HepG2 (cell line): ENCODE data around the gene THOC7. TPM values are rescaled to one million over a fixed set of nuclear protein-coding genes. Genes with fewer than 3 reads are reported as not detected.
A peak's percentile ranks its signal among the peaks of the same experiment; 100 is the strongest.

Experiments used
- ATAC-seq: fragments of 200-7000 bp; cut with Tn5 transposase; 3 replicates; pipeline ENCODE4 v1.9.1; 2020; ENCODE audit warnings: mild to moderate bottlenecking, moderate library complexity
- BruUV-seq: library from RNA; stranded (reverse); fragments of 400-500 nt; replicated peaks from 2 replicates; lab custom pipeline; 2021; lab: Mats Ljungman, UMichigan
- CTCF ChIA-PET: fragments of 300-600 bp; formaldehyde crosslinking; extraction: SDS; loops from one replicate; lab custom pipeline; 2021; ENCODE audit warnings: low total read pairs, inconsistent platforms, low intra/inter-chr PET ratio; lab: Yijun Ruan, JAX
- POLR2A ChIA-PET: fragments of 350-600 bp; sonication (Branson Sonifier 250); formaldehyde crosslinking; loops from one replicate; lab custom pipeline; 2020; ENCODE audit warnings: antibody characterized with exemption, inconsistent platforms; lab: Yijun Ruan, JAX
- DNase-seq: peaks from one replicate; pipeline ENCODE4 v3.0.0-alpha.2; 2015; ENCODE audit warnings: low spot score
- FAIRE-seq: peaks from 3 replicates; lab custom pipeline; 2011; peaks lifted over from hg19 to GRCh38; lab: Jason Lieb, UNC
- H2AFZ ChIP-seq: one replicate; pipeline ENCODE4 v1.6.1; 2011; ENCODE audit warnings: low read length, inconsistent platforms
- H3K27ac ChIP-seq: fragments of 300-600 bp; 3 replicates; pipeline ENCODE4 v1.8.0; 2011; ENCODE audit warnings: mixed run types, mild to moderate bottlenecking, mixed read lengths, low read length, inconsistent platforms; ENCODE audit not compliant: insufficient read depth; ENCODE audit errors: extremely low read length
- H3K27me3 ChIP-seq, 2 experiments: fragments of 200-600 bp in 1 of 2; 2 replicates in 1 of 2; 3 replicates in 1 of 2; pipeline versions ENCODE4 v1.6.0 to v1.8.0; 2011; ENCODE audit warnings: low read length in 2 of 2, mild to moderate bottlenecking in 2 of 2, moderate library complexity in 2 of 2, inconsistent platforms in 1 of 2; ENCODE audit not compliant: insufficient read depth in 2 of 2, control insufficient read depth in 1 of 2
- H3K36me3 ChIP-seq, 2 experiments: fragments of 200-600 bp in 1 of 2; replicated peaks in 1 of 2; 2 replicates in 1 of 2; 3 replicates in 1 of 2; pipeline versions ENCODE4 v1.5.1 to v1.8.0; 2011; ENCODE audit warnings: low read length in 2 of 2, inconsistent platforms in 1 of 2; ENCODE audit not compliant: insufficient read depth in 2 of 2, control insufficient read depth in 1 of 2
- H3K4me1 ChIP-seq: 2 replicates; pipeline ENCODE4 v1.5.1; 2012; ENCODE audit warnings: low read length, inconsistent platforms; ENCODE audit not compliant: insufficient read depth
- H3K4me2 ChIP-seq: 2 replicates; pipeline ENCODE4 v1.6.0; 2011; ENCODE audit warnings: low read depth, low read length, inconsistent platforms
- H3K4me3 ChIP-seq, 3 experiments: fragments of 200-600 bp in 1 of 3; sonication (generic), shearing (Covaris generic) in 1 of 3; replicated peaks in 1 of 3; 2 replicates each; pipeline ENCODE4 v1.5.1; 2011 to 2016; ENCODE audit warnings: low read length in 3 of 3, inconsistent platforms in 2 of 3, low read depth in 2 of 3, mild to moderate bottlenecking in 2 of 3, control low read depth in 1 of 3, mixed read lengths in 1 of 3; ENCODE audit not compliant: insufficient read depth in 1 of 3
- H3K79me2 ChIP-seq: one replicate; pipeline ENCODE4 v1.6.1; 2011; ENCODE audit warnings: low read length, inconsistent platforms; ENCODE audit not compliant: insufficient read depth
- H3K9ac ChIP-seq: 2 replicates; pipeline ENCODE4 v1.6.0; 2011; ENCODE audit warnings: mild to moderate bottlenecking, low read depth, low read length, inconsistent platforms; ENCODE audit not compliant: insufficient read depth
- H3K9me3 ChIP-seq: 2 replicates; pipeline ENCODE4 v1.5.1; 2012; ENCODE audit warnings: mild to moderate bottlenecking, low read length
- H4K20me1 ChIP-seq: 2 replicates; pipeline ENCODE4 v1.6.0; 2011; ENCODE audit warnings: inconsistent platforms, mild to moderate bottlenecking, low read length, moderate library complexity; ENCODE audit not compliant: insufficient read depth
- ADNP ChIP-seq: sonication (generic); formaldehyde crosslinking; IDR thresholded peaks from 2 replicates; pipeline ENCODE4 v1.4.0; 2020; ENCODE audit warnings: missing genetic modification reagents
- ATF6 ChIP-seq: sonication (generic); formaldehyde crosslinking; conservative IDR thresholded peaks from 2 replicates; pipeline ENCODE4 v1.4.0; 2020; ENCODE audit warnings: missing genetic modification reagents
- CENPT ChIP-seq: sonication (generic); formaldehyde crosslinking; IDR thresholded peaks from 2 replicates; pipeline ENCODE4 v1.8.0; 2022; ENCODE audit warnings: low read depth, mild to moderate bottlenecking, moderate library complexity, missing genetic modification reagents
- HINFP ChIP-seq: sonication (generic); formaldehyde crosslinking; IDR thresholded peaks from 2 replicates; pipeline ENCODE4 v1.4.0; 2020; ENCODE audit warnings: low read depth, mild to moderate bottlenecking, missing genetic modification reagents
- KMT2B ChIP-seq: IDR thresholded peaks from 2 replicates; pipeline ENCODE4 v1.6.1; 2016; ENCODE audit warnings: missing genetic modification reagents, missing compliant biosample characterization
- NFE2L1 ChIP-seq: sonication (generic); formaldehyde crosslinking; IDR thresholded peaks from 2 replicates; pipeline ENCODE4 v1.4.0; 2020; ENCODE audit warnings: missing genetic modification reagents, mild to moderate bottlenecking, borderline replicate concordance
- NFYB ChIP-seq: sonication (generic); formaldehyde crosslinking; IDR thresholded peaks from 2 replicates; pipeline ENCODE4 v1.4.0; 2020; ENCODE audit warnings: missing genetic modification reagents
- PHF21A ChIP-seq: sonication (generic); formaldehyde crosslinking; IDR thresholded peaks from 2 replicates; pipeline ENCODE4 v1.5.0; 2020; ENCODE audit warnings: mild to moderate bottlenecking, missing genetic modification reagents
- SAP130 ChIP-seq: IDR thresholded peaks from 2 replicates; pipeline ENCODE4 v1.6.1; 2016; ENCODE audit warnings: low read depth
- SNRNP70 ChIP-seq: fragments of 200-400 bp; formaldehyde crosslinking; IDR thresholded peaks from 2 replicates; pipeline ENCODE4 v1.6.1; 2017; ENCODE audit warnings: mild to moderate bottlenecking, low read depth, low read length, moderate library complexity
- THRA ChIP-seq: sonication (generic); formaldehyde crosslinking; IDR thresholded peaks from 2 replicates; pipeline ENCODE4 v1.4.0; 2020; ENCODE audit warnings: missing genetic modification reagents, borderline replicate concordance
- YEATS4 ChIP-seq: sonication (generic); formaldehyde crosslinking; IDR thresholded peaks from 2 replicates; pipeline ENCODE4 v1.4.0; 2020; ENCODE audit warnings: missing genetic modification reagents, borderline replicate concordance
- ZNF512 ChIP-seq: sonication (generic); formaldehyde crosslinking; IDR thresholded peaks from 2 replicates; pipeline ENCODE4 v1.4.0; 2020; ENCODE audit warnings: mild to moderate bottlenecking, missing genetic modification reagents
- WGBS: methylation state at CpG from one replicate; pipeline ENCODE4 v1.1.6; 2017; ENCODE audit warnings: low lambda C conversion rate; 5-methylcytosine and 5-hydroxymethylcytosine counted together
- in situ Hi-C: cut with HindIII; loops from 2 replicates; pipeline ENCODE4 v1.10.0; 2017; ENCODE audit warnings: low pct_unique_long_range_greater_than_20kb; ENCODE audit not compliant: extremely low pct_ligation_motif_present
- intact Hi-C: fragments of 100-400 bp; cut with micrococcal nuclease; formaldehyde crosslinking; loops from one replicate; pipeline ENCODE4 v1.10.0; 2022; ENCODE audit not compliant: unreplicated experiment
- polyA plus RNA-seq, 8 experiments: library from polyadenylated mRNA; depleted of rRNA in 3 of 8; stranded (reverse) in 7 of 8; unstranded in 1 of 8; fragments of >200 nt; fragmentation: Illumina TruSeq in 4 of 8; extraction: Trizol in 4 of 8; gene quantifications; 2 replicates each; pipeline versions ENCODE4 v1.2.1 to v1.2.3, GENCODE V29; 2011 to 2016; ENCODE audit warnings: low read depth in 4 of 8, missing spikeins in 1 of 8, mixed read lengths in 1 of 8; ENCODE audit not compliant: insufficient read depth in 1 of 8
- total RNA-seq, 5 experiments: library from RNA; depleted of rRNA; stranded (reverse); fragments of >200 nt; fragmentation: Illumina TruSeq; extraction: Trizol; gene quantifications; 2 replicates each; pipeline ENCODE4 v1.2.3, GENCODE V29; 2016; ENCODE audit warnings: low read depth in 1 of 5
- TF ChIP-seq, protein P1 (sequence below): IDR thresholded peaks from 2 replicates; pipeline ENCODE4 v1.6.1; 2012; ENCODE audit warnings: low read depth, low read length, improper control_type of control experiment

Gene THOC7
- total and polyA plus RNA-seq, 2 of the 13 experiments (the other 11 are each of a cell fraction or from before 2014, with no cell fraction given) = 32.8 to 63.5 TPM

GRCh38 chr3:63911873-63912767 lies 48.5 kb upstream of the THOC7 start, which contains the start of gene SCAANT1:
TSS of gene SCAANT1 (minus strand) at chr3:63912383.
- Histone ChIP-seq H3K27me3 (no peaks in the 10 kb centered on the region), H3K9me3 (no peaks in the 10 kb centered on the region), H3K4me2 (peak within 1 kb of the TSS; percentile 92), H4K20me1 (no peaks in the 10 kb centered on the region), H3K9ac (peak within 1 kb of the TSS; percentile 94), H3K4me3 (peak within 1 kb of the TSS; percentile 61 to 79 (median 61)), H2AFZ (no peak within 1 kb of the TSS), H3K36me3 (peaks cover 2 to 4% of the 10 kb centered on the region in 2 experiments; a peak in 4 of 5 replicates), H3K27ac (peak within 1 kb of the TSS; percentile 98), H3K4me1 (peaks cover 36% of the 10 kb centered on the region), H3K79me2 (peaks cover 28% of the 10 kb centered on the region)
- POLR2A ChIA-PET = interaction anchor here (0.6 to 2.0 kb wide), 10 partner anchors 16 to 64 kb away, joined by 3 to 11 read pairs (median 6); partner anchors contain the start of genes ATXN7 and THOC7
- peak; percentile 81 for DNase-seq
- intact Hi-C loops (loop anchor here (2.0 to 5.0 kb wide), 2 partner anchors 47 to 50 kb away; no protein-coding TSS in a partner anchor), in situ Hi-C loops (loop anchor here (5.0 to 10.0 kb wide), 2 partner anchors 47 to 80 kb away; partner anchors contain the start of genes ATXN7 and THOC7)
- ATAC-seq = peak; percentile 94
- WGBS = 2% methylated on average over 22 of the region's 115 CpGs
- BruUV-seq = no TSS peak
- CTCF ChIA-PET = no interaction called here
- no peak for FAIRE-seq
- TF ChIP-seq ZNF512 (CRISPR knock-in tag) (no peak), HINFP (CRISPR knock-in tag) (peak; percentile 77; the same call in 1 of the 2 replicates), SAP130 (peak; percentile 87), THRA (CRISPR knock-in tag) (no peak), NFYB (peak; percentile 15; the same call in 1 of the 2 replicates), ATF6 (no peak), KMT2B (peak; percentile 84), NFE2L1 (no peak), YEATS4 (CRISPR knock-in tag) (peak; percentile 50; the same call in 1 of the 2 replicates), ADNP (no peak), CENPT (CRISPR knock-in tag) (no peak), SNRNP70 (no peak), PHF21A (CRISPR knock-in tag) (0 out of 2 replicates have a peak, but pooled peaks have one; percentile 44)
- TF ChIP-seq, protein P1, sequence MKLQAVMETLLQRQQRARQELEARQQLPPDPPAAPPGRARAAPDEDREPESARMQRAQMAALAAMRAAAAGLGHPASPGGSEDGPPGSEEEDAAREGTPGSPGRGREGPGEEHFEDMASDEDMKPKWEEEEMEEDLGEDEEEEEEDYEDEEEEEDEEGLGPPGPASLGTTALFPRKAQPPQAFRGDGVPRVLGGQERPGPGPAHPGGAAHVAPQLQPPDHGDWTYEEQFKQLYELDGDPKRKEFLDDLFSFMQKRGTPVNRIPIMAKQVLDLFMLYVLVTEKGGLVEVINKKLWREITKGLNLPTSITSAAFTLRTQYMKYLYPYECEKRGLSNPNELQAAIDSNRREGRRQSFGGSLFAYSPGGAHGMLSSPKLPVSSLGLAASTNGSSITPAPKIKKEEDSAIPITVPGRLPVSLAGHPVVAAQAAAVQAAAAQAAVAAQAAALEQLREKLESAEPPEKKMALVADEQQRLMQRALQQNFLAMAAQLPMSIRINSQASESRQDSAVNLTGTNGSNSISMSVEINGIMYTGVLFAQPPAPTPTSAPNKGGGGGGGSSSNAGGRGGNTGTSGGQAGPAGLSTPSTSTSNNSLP = no peak
